ENCODE data around the gene VWA3A.

Gene VWA3A

DNA sequence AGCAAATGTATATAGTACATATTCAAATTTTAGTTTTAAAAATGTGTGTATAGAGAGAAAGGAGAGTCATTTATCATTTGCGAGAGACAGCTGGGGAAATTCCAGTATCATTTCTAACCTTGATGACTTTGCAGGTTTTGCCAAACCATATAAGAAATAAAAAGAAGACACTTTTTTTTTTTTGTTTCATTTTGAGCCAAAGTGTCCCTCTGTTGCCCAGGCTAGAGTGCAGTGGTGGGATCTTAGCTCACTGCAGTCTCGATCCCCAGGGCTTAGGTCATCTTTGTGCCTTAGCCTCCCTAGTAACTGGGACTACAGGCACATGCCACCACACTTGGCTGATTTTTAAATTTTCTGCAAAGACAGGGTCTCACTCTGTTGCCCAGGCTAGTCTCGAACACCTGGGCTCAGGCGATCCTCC is 38.4 kb upstream of the VWA3A start:
- Histone ChIP-seq H3K79me2 (ENCODE audit: control insufficient read depth, insufficient read depth, low read length) (no peaks in the 10 kb centered on the region), H4K5ac (ENCODE audit: low read length) (no peak overlapping the region), H3K27ac (ENCODE audit: low read depth, low read length) (no peak overlapping the region), H3K36me3 (ENCODE audit: control insufficient read depth, insufficient read depth, low read length) (no peaks in the 10 kb centered on the region), H3K18ac (ENCODE audit: low read length) (no peak overlapping the region), H3K79me1 (ENCODE audit: low read length) (no peaks in the 10 kb centered on the region), H2BK120ac (ENCODE audit: low read depth, low read length) (no peak overlapping the region), H3K9ac (ENCODE audit: low read length) (no peak overlapping the region), H2BK5ac (ENCODE audit: low read length) (no peak overlapping the region), H2AK5ac (ENCODE audit: low read length) (no peak overlapping the region), H3K4me2 (ENCODE audit: low read length) (no peak overlapping the region), H3K27me3 (ENCODE audit: insufficient read depth, low read length, poor library complexity) (no peaks in the 10 kb centered on the region), H3K4me1 (ENCODE audit: control insufficient read depth, low read depth, low read length) (peaks cover 4% of the 10 kb centered on the region), H3K56ac (ENCODE audit: low read length) (no peak overlapping the region), H3K4ac (ENCODE audit: low read depth, low read length) (no peak overlapping the region), H3K23ac (ENCODE audit: low read length) (no peak overlapping the region), H2BK15ac (replicated peaks; ENCODE audit: low read depth) (no peak overlapping the region), H4K8ac (ENCODE audit: low read depth, low read length) (no peak overlapping the region), H3K4me3 (ENCODE audit: low read length) (no peak overlapping the region)
- DNase-seq = no peak
- WGBS (ENCODE audit: extremely low coverage, insufficient coverage, low lambda C conversion rate) = no CpG with 5 or more reads among the region's 4 CpGs

- no CpG with 5 or more reads among the region's 5 CpGs for WGBS (ENCODE audit: extremely low coverage, insufficient coverage, low lambda C conversion rate)
- Histone ChIP-seq H3K4me3 (ENCODE audit: low read length) (no peak overlapping the region), H2AK5ac (ENCODE audit: low read length) (no peak overlapping the region), H3K27me3 (ENCODE audit: insufficient read depth, low read length, poor library complexity) (no peaks in the 10 kb centered on the region), H3K79me1 (ENCODE audit: low read length) (no peaks in the 10 kb centered on the region), H3K27ac (ENCODE audit: low read depth, low read length) (no peak overlapping the region), H3K4me2 (ENCODE audit: low read length) (no peak overlapping the region), H2BK5ac (ENCODE audit: low read length) (no peak overlapping the region), H3K36me3 (ENCODE audit: control insufficient read depth, insufficient read depth, low read length) (no peaks in the 10 kb centered on the region), H3K18ac (ENCODE audit: low read length) (no peak overlapping the region), H3K79me2 (ENCODE audit: control insufficient read depth, insufficient read depth, low read length) (no peaks in the 10 kb centered on the region), H3K4ac (ENCODE audit: low read depth, low read length) (no peak overlapping the region), H4K5ac (ENCODE audit: low read length) (no peak overlapping the region), H3K9ac (ENCODE audit: low read length) (no peak overlapping the region), H3K4me1 (ENCODE audit: control insufficient read depth, low read depth, low read length) (peaks cover 4% of the 10 kb centered on the region), H4K8ac (ENCODE audit: low read depth, low read length) (no peak overlapping the region), H3K56ac (ENCODE audit: low read length) (no peak overlapping the region), H3K23ac (ENCODE audit: low read length) (no peak overlapping the region), H2BK15ac (replicated peaks; ENCODE audit: low read depth) (no peak overlapping the region), H2BK120ac (ENCODE audit: low read depth, low read length) (no peak overlapping the region)
- no peak for DNase-seq
Measured at GRCh38 chr16:22054847-22055590, 37.3 kb upstream of the VWA3A start.

DNA sequence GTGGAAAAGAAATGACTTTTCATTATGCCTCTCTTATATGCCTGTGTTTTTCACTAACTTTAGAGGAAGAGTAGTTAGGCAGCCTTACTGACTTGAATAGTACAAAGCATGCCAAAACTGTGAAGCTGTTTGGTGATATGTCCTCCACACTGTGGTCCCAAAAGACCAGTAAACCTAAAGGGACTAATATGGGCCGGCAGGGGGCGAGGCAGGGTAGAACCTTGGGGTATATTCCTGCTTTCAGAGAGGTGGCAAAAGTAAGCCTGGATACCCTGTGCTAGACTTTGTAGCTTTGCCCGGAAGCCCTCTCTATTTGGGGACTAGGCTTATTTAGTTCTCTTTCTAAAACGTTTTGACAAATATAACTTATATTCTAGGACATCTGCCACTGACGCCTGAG is 36.5 kb upstream of the VWA3A start:
- H3K4me1 ChIP-seq (ENCODE audit: control insufficient read depth, low read depth, low read length) = peaks cover 4% of the 10 kb centered on the region
- no peak overlapping the region for H3K9ac ChIP-seq (ENCODE audit: low read length)
- no peak overlapping the region for H4K8ac ChIP-seq (ENCODE audit: low read depth, low read length)
- DNase-seq = peak; percentile 60
- H2BK120ac ChIP-seq (ENCODE audit: low read depth, low read length) = no peak overlapping the region
- H3K4ac ChIP-seq (ENCODE audit: low read depth, low read length) = no peak overlapping the region
- H2BK15ac ChIP-seq (replicated peaks; ENCODE audit: low read depth) = no peak overlapping the region
- no peak overlapping the region for H3K23ac ChIP-seq (ENCODE audit: low read length)
- H3K36me3 ChIP-seq (ENCODE audit: control insufficient read depth, insufficient read depth, low read length) = no peaks in the 10 kb centered on the region
- H3K4me3 ChIP-seq (ENCODE audit: low read length) = no peak overlapping the region
- no peaks in the 10 kb centered on the region for H3K79me1 ChIP-seq (ENCODE audit: low read length)
- no peak overlapping the region for H2BK5ac ChIP-seq (ENCODE audit: low read length)
- H3K56ac ChIP-seq (ENCODE audit: low read length) = no peak overlapping the region
- no peak overlapping the region for H3K18ac ChIP-seq (ENCODE audit: low read length)
- no peak overlapping the region for H2AK5ac ChIP-seq (ENCODE audit: low read length)
- H3K79me2 ChIP-seq (ENCODE audit: control insufficient read depth, insufficient read depth, low read length) = no peaks in the 10 kb centered on the region
- no CpG with 5 or more reads among the region's 5 CpGs for WGBS (ENCODE audit: extremely low coverage, insufficient coverage, low lambda C conversion rate)
- no peaks in the 10 kb centered on the region for H3K27me3 ChIP-seq (ENCODE audit: insufficient read depth, low read length, poor library complexity)
- no peak overlapping the region for H3K4me2 ChIP-seq (ENCODE audit: low read length)
- no peak overlapping the region for H3K27ac ChIP-seq (ENCODE audit: low read depth, low read length)
- H4K5ac ChIP-seq (ENCODE audit: low read length) = no peak overlapping the region

GRCh38 chr16:22063888-22064467 is 28.4 kb upstream of the VWA3A start:
- no peak overlapping the region for H2BK120ac ChIP-seq (ENCODE audit: low read depth, low read length)
- H4K8ac ChIP-seq (ENCODE audit: low read depth, low read length) = no peak overlapping the region
- no CpG with 5 or more reads among the region's 1 CpG for WGBS (ENCODE audit: extremely low coverage, insufficient coverage, low lambda C conversion rate)
- no peaks in the 10 kb centered on the region for H3K4me1 ChIP-seq (ENCODE audit: control insufficient read depth, low read depth, low read length)
- no peaks in the 10 kb centered on the region for H3K27me3 ChIP-seq (ENCODE audit: insufficient read depth, low read length, poor library complexity)
- H4K5ac ChIP-seq (ENCODE audit: low read length) = no peak overlapping the region
- H3K23ac ChIP-seq (ENCODE audit: low read length) = no peak overlapping the region
- no peak overlapping the region for H3K56ac ChIP-seq (ENCODE audit: low read length)
- H3K4me2 ChIP-seq (ENCODE audit: low read length) = no peak overlapping the region
- no peak overlapping the region for H2BK5ac ChIP-seq (ENCODE audit: low read length)
- no peak overlapping the region for H3K4me3 ChIP-seq (ENCODE audit: low read length)
- no peak overlapping the region for H3K9ac ChIP-seq (ENCODE audit: low read length)
- peaks cover 1% of the 10 kb centered on the region for H3K79me1 ChIP-seq (ENCODE audit: low read length)
- H3K4ac ChIP-seq (ENCODE audit: low read depth, low read length) = no peak overlapping the region
- no peaks in the 10 kb centered on the region for H3K79me2 ChIP-seq (ENCODE audit: control insufficient read depth, insufficient read depth, low read length)
- no peak overlapping the region for H3K18ac ChIP-seq (ENCODE audit: low read length)
- no peaks in the 10 kb centered on the region for H3K36me3 ChIP-seq (ENCODE audit: control insufficient read depth, insufficient read depth, low read length)
- H2BK15ac ChIP-seq (replicated peaks; ENCODE audit: low read depth) = no peak overlapping the region
- H3K27ac ChIP-seq (ENCODE audit: low read depth, low read length) = no peak overlapping the region
- H2AK5ac ChIP-seq (ENCODE audit: low read length) = no peak overlapping the region
- DNase-seq = no peak

DNA sequence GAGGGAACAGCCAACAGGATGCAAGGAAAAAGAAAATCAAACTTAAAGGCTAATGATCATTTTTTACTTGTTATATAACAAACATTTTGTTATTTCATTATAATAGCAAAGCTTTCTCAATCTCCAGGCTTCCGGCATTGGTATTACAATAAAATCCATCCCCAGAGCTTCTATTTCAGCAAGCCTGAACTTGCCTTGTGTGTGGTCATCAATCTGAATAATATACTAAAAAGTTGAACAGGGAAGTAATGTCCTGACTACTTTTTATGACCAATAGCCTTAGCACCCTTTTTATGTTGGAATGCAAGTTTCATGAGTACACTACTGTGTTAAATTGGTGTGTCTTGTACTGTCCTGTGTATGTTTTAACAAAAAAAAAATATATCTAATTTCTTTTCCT is 27.1 kb upstream of the VWA3A start:
- Histone ChIP-seq H3K27me3 (ENCODE audit: insufficient read depth, low read length, poor library complexity) (no peaks in the 10 kb centered on the region), H3K23ac (ENCODE audit: low read length) (no peak overlapping the region), H3K18ac (ENCODE audit: low read length) (no peak overlapping the region), H3K56ac (ENCODE audit: low read length) (no peak overlapping the region), H3K4me1 (ENCODE audit: control insufficient read depth, low read depth, low read length) (no peaks in the 10 kb centered on the region), H2AK5ac (ENCODE audit: low read length) (no peak overlapping the region), H4K5ac (ENCODE audit: low read length) (no peak overlapping the region), H3K36me3 (ENCODE audit: control insufficient read depth, insufficient read depth, low read length) (no peaks in the 10 kb centered on the region), H2BK15ac (replicated peaks; ENCODE audit: low read depth) (no peak overlapping the region), H3K4ac (ENCODE audit: low read depth, low read length) (no peak overlapping the region), H2BK5ac (ENCODE audit: low read length) (no peak overlapping the region), H2BK120ac (ENCODE audit: low read depth, low read length) (no peak overlapping the region), H3K9ac (ENCODE audit: low read length) (no peak overlapping the region), H3K79me2 (ENCODE audit: control insufficient read depth, insufficient read depth, low read length) (no peaks in the 10 kb centered on the region), H4K8ac (ENCODE audit: low read depth, low read length) (no peak overlapping the region), H3K27ac (ENCODE audit: low read depth, low read length) (no peak overlapping the region), H3K79me1 (ENCODE audit: low read length) (peaks cover 1% of the 10 kb centered on the region), H3K4me3 (ENCODE audit: low read length) (no peak overlapping the region), H3K4me2 (ENCODE audit: low read length) (no peak overlapping the region)
- no CpG with 5 or more reads among the region's 1 CpG for WGBS (ENCODE audit: extremely low coverage, insufficient coverage, low lambda C conversion rate)
- DNase-seq = no peak

Data from mesendoderm (in vitro differentiated cells).